ENCODE results near the gene EFNB2. TPM values are rescaled to one million over a fixed set of nuclear protein-coding genes. Genes with fewer than 3 reads are reported as not detected.

EFNB2 gene
- total and polyA plus RNA-seq, 9 of the 15 experiments (the other 6 are each of a cell fraction or from before 2014, with no cell fraction given) = 0.01 to 0.29 (median 0.18) TPM

DNA sequence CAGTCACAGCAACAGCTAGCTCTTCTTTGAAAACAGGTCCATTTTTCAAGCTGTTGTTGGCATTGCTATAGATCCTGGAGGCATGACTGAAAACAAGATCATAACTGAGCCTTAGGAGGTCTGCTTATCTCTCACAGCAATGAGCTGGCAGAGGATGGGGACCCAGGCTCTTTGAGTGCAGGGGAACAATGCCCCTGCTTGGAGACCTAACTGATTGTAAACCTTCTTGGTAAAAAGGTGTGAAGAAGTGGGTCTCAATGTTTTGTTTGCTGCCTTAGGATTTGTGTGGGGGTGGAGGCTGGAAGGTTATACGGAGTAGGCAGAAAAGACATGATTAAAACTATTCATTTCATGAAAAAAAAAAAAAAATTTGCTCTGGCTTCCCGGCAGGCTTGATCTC is 94.6 kb downstream of the EFNB2 start:
- no peaks in the 10 kb centered on the region for H3K79me2 ChIP-seq (ENCODE audit: control insufficient read depth, insufficient read depth, low read length)
- H4K20me1 ChIP-seq (replicated peaks; ENCODE audit: control insufficient read depth, insufficient read depth, low read length) = no peaks in the 10 kb centered on the region
- H2AFZ ChIP-seq (ENCODE audit: low read depth, low read length) = no peak overlapping the region
- ChIA-PET CTCF (ENCODE audit: low intra/inter-chr PET ratio) (no interaction called here), POLR2A (no interaction called here)
- intact Hi-C loops (cut with micrococcal nuclease) (no loop called here), in situ Hi-C loops (cut with MboI) (no loop called here)
- no peaks in the 10 kb centered on the region for H3K4me1 ChIP-seq (replicated peaks in 1 of 2; ENCODE audit: control insufficient read depth in 2 of 2, insufficient read depth in 2 of 2, low read length in 2 of 2)
- FAIRE-seq (no peak), DNase-seq (ENCODE audit: extremely low read depth in 1 of 4, low spot score in 3 of 4) (no peak), ATAC-seq (no peak)
- 0% methylated on average over 2 of the region's 2 CpGs for WGBS (ENCODE audit: insufficient coverage, low coverage, missing lambda C conversion rate)
- no peak overlapping the region for H3K9ac ChIP-seq (ENCODE audit: insufficient read depth in 1 of 2, low read depth in 2 of 2, low read length in 2 of 2)
- no TSS peak for BruUV-seq (replicated peaks)
- no peaks in the 10 kb centered on the region for H3K9me3 ChIP-seq (replicated peaks; ENCODE audit: control insufficient read depth, insufficient read depth, low read depth, low read length)
- no peak overlapping the region for H3K27ac ChIP-seq (ENCODE audit: extremely low read depth, low read depth, low read length)
- H3K4me2 ChIP-seq (ENCODE audit: insufficient read depth, low read length) = no peak overlapping the region
- no peaks in the 10 kb centered on the region for H3K9me1 ChIP-seq (ENCODE audit: control insufficient read depth, insufficient read depth, low read length)
- H3K27me3 ChIP-seq (ENCODE audit: control insufficient read depth in 2 of 2, insufficient read depth in 2 of 2, low read length in 2 of 2) = no peaks in the 10 kb centered on the region
- H3K36me3 ChIP-seq (ENCODE audit: control insufficient read depth, insufficient read depth, low read length) = no peaks in the 10 kb centered on the region
- TF ChIP-seq TCFL5 (CRISPR knock-in tag; conservative IDR thresholded peaks at IDR 0.05) (no peak), MAZ (CRISPR knock-in tag; conservative IDR thresholded peaks at IDR 0.05 in 1 of 2, IDR thresholded peaks at IDR 0.05 in 1 of 2) (no peak), SMARCA5 (IDR thresholded peaks at IDR 0.05) (no peak), ZNF24 (IDR thresholded peaks at IDR 0.05) (no peak), ZBTB7A (IDR thresholded peaks at IDR 0.05; ENCODE audit: borderline replicate concordance, control insufficient read depth, low read depth, low read length) (no peak), ERF (CRISPR knock-in tag; IDR thresholded peaks at IDR 0.05) (no peak), ZNF507 (tag; conservative IDR thresholded peaks at IDR 0.05) (no peak), NR3C1 (CRISPR knock-in tag; IDR thresholded peaks at IDR 0.05) (no peak)
- TF ChIP-seq, protein P1, sequence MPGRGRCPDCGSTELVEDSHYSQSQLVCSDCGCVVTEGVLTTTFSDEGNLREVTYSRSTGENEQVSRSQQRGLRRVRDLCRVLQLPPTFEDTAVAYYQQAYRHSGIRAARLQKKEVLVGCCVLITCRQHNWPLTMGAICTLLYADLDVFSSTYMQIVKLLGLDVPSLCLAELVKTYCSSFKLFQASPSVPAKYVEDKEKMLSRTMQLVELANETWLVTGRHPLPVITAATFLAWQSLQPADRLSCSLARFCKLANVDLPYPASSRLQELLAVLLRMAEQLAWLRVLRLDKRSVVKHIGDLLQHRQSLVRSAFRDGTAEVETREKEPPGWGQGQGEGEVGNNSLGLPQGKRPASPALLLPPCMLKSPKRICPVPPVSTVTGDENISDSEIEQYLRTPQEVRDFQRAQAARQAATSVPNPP (IDR thresholded peaks at IDR 0.05; ENCODE audit: borderline replicate concordance, insufficient read depth, insufficient read length) = no peak
- TF ChIP-seq, protein P2, sequence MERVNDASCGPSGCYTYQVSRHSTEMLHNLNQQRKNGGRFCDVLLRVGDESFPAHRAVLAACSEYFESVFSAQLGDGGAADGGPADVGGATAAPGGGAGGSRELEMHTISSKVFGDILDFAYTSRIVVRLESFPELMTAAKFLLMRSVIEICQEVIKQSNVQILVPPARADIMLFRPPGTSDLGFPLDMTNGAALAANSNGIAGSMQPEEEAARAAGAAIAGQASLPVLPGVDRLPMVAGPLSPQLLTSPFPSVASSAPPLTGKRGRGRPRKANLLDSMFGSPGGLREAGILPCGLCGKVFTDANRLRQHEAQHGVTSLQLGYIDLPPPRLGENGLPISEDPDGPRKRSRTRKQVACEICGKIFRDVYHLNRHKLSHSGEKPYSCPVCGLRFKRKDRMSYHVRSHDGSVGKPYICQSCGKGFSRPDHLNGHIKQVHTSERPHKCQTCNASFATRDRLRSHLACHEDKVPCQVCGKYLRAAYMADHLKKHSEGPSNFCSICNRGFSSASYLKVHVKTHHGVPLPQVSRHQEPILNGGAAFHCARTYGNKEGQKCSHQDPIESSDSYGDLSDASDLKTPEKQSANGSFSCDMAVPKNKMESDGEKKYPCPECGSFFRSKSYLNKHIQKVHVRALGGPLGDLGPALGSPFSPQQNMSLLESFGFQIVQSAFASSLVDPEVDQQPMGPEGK (CRISPR knock-in tag; IDR thresholded peaks at IDR 0.05; ENCODE audit: borderline replicate concordance) = no peak
- no peak overlapping the region for H3K4me3 ChIP-seq

Other genes with a start within 250 kb of the EFNB2 start
- gene ARGLU1, start 32.5 kb upstream of the EFNB2 start, total RNA-seq (2014; rRNA removed) = 53.3 and 59.4 TPM in 2 replicates
- gene ARGLU1, start 32.5 kb upstream of the EFNB2 start, total RNA-seq (2014; rRNA removed; fragmentation: Illumina TruSeq; extraction: Trizol) = 58.8 and 72.1 TPM in 2 replicates
- 48.0 and 48.6 TPM in 2 replicates for gene ARGLU1, start 32.5 kb upstream of the EFNB2 start, total RNA-seq (2015; rRNA removed; fragmentation: Illumina TruSeq; extraction: Trizol)
- 42.2 and 46.0 TPM in 2 replicates for gene ARGLU1, start 32.5 kb upstream of the EFNB2 start, total RNA-seq (2021)
- 89.6 and 91.8 TPM in 2 replicates for gene ARGLU1, start 32.5 kb upstream of the EFNB2 start, polyA plus RNA-seq (2011; rRNA removed)
- 48.3 and 49.3 TPM in 2 replicates for gene ARGLU1, start 32.5 kb upstream of the EFNB2 start, polyA plus RNA-seq (2014; fragmentation: Illumina TruSeq; extraction: Trizol)
- gene ARGLU1, start 32.5 kb upstream of the EFNB2 start, polyA plus RNA-seq (2014; fragmentation: Nextera tagmentation; extraction: Ambion mirVana) = 10 to 100 TPM; 19.3 to 30.3 TPM
- 99.9 and 112 TPM in 2 replicates for gene ARGLU1, start 32.5 kb upstream of the EFNB2 start, polyA plus RNA-seq (2014; rRNA removed)

Measured in K562 (cell line).